CD4-positive, alpha-beta T cell treated with Interleukin-4 for 1 hour (primary cell): ENCODE measurements around the gene NRG3.

Experiments used
- DNase-seq, 2 donors: peaks; one replicate each; pipeline ENCODE4 v3.0.0-alpha.2; 2020 to 2022

Gene NRG3

DNA sequence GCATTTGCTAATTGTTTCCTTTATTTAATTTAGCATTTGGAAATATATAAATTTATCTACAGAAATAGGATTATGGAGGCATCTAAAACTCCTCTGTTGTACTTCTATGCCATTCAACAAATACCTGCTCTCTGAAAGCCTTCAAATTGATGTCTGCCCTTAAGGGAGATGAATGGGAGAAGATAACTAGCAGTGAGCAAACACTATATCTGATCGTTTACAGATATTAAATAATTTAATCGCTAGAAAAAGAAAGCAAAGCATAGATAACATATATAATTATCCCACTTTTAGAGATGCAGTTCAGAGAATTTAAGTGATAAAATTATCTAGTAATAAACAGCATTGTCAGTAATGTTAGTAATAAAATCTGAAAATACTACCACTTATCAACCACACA lies 524.9 kb downstream of the NRG3 start:
- DNase-seq: no peak

DNA sequence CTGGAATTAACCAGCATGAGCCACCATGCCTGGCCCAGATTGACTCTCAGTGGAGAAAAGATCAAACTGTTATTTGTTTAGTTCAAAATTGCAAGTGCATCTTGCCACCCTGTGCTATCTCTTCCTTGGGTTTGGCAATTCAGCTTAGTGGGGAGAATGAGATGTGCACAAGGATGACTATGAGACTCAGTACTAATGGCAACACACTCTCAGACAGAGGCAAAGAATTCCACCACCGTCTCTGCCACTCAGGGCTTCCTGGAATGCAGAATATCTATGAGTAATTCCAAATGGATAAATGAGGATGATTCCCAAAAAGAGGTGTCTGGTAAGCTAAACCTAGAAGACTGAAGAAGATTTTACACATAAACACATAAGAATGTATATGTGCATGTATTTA lies 525.8 kb downstream of the NRG3 start:
- no peak for DNase-seq

DNA sequence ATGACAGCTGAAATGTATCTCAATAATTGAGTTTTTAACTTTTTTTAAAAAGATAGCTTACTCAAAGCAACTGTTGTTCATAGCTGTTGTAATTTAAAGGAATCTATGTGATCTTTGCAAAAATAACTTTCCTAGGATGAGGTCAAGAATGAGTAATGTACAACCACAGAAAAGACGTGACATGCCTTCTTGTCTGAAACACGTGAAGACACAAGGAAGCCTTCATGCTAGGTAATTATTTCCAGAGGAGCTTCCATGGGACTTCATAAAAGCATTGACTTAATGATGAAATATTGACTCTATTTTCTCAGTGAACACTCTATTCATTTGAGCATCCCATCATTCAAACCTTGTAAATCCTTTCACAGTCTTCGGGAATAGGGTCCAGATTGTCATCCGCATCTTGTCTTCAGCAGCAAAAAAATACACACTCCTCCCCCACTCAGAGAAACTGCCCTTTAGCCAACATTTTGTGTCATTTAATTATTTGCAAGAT lies 528.0 kb downstream of the NRG3 start:
- DNase-seq: no peak

- no peak for DNase-seq
Observed at GRCh38 chr10:82409671-82410070, 534.7 kb downstream of the NRG3 start.

- no peak for DNase-seq
Observed at GRCh38 chr10:82411416-82411815, 536.4 kb downstream of the NRG3 start.

DNA sequence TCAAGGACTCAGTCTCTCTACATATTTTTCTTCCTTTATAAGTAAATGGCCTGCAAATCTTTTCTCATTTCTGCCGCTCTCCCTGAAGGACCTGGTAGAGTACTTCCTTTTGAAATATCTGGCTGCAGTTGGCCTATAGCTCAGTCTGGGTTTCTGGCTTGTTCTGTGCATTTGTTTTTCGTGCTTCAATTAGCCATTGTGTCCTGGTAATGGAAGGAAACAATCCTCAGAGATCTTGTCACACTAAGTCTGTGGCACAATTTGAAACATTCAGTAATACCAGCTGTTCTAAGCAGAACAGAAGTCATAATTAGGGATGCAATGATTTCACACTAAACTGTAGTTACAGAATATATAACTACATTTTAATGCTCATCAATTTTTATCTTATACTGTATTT lies 545.0 kb downstream of the NRG3 start:
- no peak for DNase-seq

DNA sequence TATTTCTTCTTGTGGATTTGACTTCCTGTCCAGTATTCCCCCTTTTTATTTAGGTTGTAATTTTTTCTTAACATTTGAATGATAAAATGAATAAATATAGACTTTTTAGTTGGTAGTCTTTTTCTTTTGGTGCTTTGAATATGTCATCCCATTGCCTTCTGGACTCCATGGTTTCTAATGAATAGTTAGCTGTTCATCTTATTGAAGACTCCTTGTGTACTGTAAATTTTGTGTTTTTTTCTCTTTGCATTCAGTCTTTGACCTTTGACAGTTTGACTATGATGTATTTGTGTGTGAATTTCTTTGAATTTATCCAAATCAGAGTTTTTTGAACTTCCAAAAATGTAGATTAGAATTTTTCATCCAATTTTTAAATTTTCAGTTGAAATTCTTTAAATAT lies 554.3 kb downstream of the NRG3 start:
- DNase-seq: no peak

- DNase-seq: no peak
Observed at GRCh38 chr10:82438277-82438676, 563.3 kb downstream of the NRG3 start.

DNA sequence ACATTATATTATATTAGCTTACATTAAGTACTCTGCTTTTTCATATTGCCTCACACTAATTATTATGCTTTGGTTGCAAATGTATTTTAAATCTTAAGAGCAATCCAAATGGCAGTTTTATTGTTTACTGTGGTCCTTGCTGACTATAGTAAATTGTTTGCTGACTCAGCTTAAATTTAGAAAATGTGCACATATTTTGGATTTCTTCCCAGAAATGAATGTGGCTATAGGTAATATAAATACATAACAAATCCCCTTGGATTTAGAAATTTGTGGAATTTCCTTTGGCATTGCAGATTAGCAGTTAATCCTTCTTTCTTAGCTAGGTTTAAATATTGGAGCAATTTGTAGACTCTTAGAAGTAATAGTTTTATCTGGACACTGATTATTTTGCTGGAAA lies 565.8 kb downstream of the NRG3 start:
- no peak for DNase-seq

DNA sequence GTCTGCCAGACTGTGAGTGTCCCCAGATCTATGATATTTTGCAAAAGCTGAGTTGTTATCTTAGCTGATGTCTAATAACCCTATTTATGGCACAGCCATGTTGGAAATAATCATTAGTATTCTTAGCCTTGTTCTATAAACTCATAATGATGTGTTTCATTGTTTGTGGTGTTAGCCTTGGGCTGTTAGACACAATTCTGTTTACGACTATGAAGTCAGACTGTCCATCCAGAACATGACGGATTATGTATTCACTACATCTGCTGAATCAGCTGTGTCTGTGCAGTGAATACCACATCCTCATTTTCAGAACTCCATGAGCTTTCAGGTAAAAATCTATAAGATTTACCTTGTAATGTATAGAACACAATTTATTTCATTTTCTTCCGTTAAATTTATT lies 577.1 kb downstream of the NRG3 start:
- DNase-seq: no peak

GRCh38 chr10:82452676-82453075 lies 577.7 kb downstream of the NRG3 start:
- DNase-seq: no peak

- DNase-seq: no peak
Observed at GRCh38 chr10:82453678-82454293, 578.8 kb downstream of the NRG3 start.

GRCh38 chr10:82462910-82463551 lies 588.0 kb downstream of the NRG3 start:
- DNase-seq: no peak

- no peak for DNase-seq
Observed at GRCh38 chr10:82463614-82464013, 588.6 kb downstream of the NRG3 start.

GRCh38 chr10:82464191-82464818 lies 589.3 kb downstream of the NRG3 start:
- DNase-seq: no peak

- DNase-seq: no peak
Observed at GRCh38 chr10:82464966-82465365, 590.0 kb downstream of the NRG3 start.

DNA sequence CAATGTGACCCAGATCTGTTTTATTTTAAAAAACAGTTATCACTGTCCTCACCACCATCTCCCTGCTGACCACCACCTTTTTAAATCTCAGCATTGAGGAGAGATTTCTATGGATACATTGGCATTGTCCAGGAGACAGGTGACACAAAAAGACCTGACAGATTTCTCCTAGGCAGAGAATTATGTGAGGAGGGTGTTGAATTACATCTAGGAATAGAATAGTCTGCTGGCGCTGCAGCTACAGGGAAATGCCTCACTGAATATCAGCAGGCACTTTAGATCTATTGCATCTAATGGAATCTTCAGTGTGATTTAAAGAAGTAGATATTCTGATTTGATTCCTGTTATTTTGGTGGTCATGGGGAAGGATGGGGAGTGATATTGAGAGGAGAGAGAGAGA lies 593.5 kb downstream of the NRG3 start:
- no peak for DNase-seq

DNA sequence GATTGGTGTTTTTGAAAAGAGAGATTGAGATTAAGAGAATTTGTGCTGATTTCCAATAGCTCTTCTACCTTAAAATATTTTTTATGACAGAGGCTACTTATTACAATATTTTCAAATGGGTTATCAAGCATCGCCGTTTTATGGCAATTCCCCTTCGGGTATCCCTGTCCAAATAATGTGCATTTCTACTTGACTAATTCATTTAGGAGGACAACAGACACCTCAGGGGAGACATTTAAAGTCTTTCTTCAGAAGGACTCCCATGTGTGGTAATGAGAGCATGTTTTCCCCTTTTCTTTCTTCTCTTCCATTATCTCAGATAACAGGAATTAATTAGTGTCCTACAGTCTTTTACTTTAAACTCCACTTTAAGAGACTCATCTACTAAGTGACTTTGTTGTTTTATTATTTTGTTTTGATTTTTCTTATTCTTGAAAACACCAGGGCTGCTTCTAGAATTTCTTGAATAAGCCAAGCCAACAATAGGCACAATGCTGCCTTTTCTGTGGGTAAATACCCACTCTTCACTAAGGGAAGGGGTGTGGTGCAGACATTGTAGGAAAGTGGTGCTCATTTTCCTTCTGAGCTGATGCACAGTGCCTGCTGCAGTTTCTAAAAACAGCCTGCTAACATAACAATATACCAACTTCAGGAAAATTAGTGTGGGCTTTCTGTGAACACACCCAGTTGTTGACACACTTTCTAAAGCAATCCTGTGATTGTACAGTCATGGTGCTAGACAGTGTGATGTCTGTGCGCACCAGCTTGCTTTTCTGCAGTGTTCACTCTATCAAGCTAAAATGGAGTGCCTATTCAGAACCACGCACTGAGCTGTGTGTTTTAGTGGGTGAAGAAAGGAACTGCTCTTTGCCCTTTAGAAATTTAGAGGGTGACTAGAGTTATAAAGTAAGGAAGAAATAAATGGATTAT lies 597.7 kb downstream of the NRG3 start:
- DNase-seq: no peak

DNA sequence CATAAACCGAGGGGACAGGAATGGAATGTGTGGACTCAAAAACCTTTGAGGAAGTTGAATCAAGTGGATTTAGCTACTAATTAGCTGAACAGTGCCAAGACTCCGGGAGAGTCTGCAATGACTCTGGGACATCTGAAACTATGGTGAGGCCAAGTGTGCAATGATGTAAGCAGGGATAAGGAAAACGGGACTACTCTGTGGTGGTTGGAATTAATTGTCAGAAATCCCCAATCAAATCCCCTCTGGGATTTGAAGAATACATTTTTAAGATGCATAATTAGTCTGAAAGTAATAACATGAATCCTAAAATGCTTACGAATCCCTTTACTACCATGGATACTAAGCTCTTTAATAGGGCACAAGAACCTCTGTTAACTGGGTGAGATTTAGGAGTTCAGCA lies 602.8 kb downstream of the NRG3 start:
- DNase-seq: no peak

DNA sequence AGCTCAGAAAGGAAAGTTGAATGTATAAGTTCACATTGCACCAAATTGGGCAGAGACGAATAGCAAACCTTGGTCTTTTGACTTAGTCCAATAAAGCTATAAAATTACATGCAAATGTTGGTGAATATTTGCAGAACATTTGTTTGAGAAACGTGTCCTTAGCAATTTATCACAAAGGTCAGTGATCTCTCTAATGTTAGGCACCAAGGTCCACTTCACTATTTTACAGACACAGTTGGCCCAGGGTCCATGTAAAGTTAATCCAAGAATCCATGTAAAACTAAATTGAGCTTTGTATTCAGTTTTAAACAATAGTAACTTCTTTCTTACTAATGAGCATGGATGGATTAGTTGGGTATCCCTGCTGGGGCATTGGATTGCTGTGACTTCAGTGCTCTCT lies 617.7 kb downstream of the NRG3 start:
- no peak for DNase-seq

- no peak for DNase-seq
Observed at GRCh38 chr10:82496114-82496513, 621.1 kb downstream of the NRG3 start.

GRCh38 chr10:82497439-82497838 lies 622.4 kb downstream of the NRG3 start:
- no peak for DNase-seq

DNA sequence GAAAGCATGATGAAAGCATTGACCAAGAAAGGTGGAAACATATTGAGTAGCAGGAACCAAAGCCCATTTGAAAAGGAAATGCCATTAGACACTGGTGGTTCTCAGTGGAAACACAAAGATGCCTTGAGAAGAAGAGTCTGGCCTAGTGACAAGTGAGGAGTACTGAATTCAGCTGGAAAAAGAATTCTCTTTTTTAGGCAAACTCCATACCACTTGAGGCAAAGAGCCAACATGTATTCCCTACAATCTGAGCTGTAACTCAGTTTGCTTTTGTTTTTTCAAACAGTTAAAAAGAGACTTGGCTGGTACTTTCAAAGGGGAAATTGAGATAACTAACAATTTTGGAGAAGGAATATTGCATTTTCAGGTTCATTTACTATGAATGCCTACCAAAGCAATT lies 624.0 kb downstream of the NRG3 start:
- no peak for DNase-seq
